NCI-H2196 (cell line): ENCODE measurements around the gene CALN1.
"Not testable (repeated sequence)": the region's sequence is repeated elsewhere in the genome, so short reads cannot be mapped to it uniquely, and the experiment has no call there.

Source experiments
- DNase-seq: peaks from one replicate; lab custom pipeline; 2025; ENCODE audit not compliant: unreplicated experiment; lab: John Stamatoyannopoulos, UW

The CALN1 gene

DNA sequence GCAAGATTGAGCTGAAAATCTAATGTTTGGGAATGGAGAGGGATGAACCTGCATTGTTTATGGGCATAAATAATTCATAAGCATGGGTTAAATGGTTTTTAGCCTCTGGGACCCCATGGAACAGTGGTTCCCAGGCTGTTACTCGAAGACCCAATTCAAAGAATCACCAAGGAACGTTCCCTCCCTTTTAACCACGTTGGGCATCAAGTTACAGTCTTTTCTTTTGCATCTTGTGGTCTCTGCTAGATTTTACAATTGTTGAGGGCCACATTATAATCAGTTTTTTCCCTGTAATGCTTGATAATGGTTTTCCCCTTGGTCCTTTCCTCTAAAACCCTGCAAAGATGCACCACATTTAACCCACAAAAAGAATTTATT, 2.5 kb downstream of the CALN1 start:
- no peak for DNase-seq

DNA sequence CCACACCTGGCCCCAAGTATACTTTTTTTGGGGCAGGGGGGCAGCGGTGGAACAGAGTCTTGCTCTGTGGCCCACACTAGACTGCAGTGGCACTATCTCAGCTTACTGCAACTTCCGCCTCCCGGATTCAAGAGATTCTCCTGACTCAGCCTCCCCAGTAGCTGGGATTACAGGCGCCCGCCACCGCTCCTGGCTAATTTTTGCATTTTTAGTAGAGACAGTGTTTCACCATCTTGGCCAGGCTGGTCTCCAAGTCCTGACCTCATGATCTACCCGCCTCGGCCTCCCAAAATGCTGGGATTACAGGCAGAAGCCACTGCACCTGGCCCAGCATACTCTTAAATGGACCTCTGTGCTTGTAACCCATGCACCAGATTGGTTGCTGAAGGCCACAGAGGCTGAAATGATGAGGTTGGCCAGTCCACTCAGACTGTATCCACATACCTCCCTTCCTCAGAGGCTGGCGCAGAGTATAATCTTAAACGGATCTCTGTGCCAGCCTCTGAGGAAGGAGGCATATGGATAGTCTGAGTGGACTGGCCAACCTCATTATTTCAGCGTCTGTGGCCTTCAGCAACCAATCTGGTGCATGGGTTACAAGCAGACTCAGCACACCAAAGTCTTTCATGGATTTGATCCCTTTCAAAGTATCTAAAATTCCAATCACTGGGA, 3.0 kb downstream of the CALN1 start:
- DNase-seq = no peak

DNA sequence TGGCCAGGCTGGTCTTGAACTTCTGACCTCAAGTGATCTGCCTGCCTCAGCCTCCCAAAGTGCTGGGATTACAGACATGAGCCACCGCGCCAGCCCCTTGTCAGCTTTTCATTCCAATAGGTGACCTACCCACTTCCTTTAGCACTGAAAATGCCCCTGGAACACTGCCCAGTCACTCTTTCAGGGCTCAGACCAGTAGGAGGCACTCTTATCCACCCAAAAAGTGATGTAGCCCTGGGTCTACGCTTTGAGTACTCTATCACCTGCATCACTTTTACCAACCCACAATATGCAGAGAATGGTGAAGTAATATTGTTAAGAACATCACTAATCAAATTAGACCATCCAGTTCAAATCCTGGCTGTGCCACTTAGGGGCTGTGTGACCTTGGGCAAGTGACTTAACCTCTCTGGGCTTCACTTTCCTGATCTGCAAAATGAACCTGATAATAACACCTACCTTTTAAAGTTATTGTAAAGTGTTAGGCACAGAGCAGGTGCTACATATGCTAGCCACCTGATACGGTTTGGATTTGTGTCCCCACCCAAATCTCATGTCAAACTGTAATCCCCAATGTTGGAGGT, 5.2 kb downstream of the CALN1 start:
- no peak for DNase-seq

DNA sequence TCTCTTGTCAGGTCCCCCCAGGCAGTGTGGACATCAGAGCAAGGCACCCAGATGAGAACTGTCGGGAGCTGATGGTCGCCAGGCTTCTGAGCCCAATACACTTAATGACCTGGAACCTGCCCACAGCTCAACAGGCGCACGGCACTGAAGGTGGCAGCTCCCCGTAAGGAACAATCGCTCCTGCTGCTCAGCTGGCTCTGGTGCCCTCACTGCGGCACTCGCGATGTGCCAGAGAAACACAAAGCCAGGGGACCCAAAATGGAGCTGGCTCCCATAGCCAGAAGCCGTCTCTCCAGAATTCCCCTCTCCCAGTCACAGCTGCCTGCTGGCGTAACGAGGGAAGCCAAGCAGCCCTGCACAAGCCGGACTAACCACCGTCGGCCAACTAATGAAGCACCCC, 6.3 kb downstream of the CALN1 start:
- DNase-seq = no peak

DNA sequence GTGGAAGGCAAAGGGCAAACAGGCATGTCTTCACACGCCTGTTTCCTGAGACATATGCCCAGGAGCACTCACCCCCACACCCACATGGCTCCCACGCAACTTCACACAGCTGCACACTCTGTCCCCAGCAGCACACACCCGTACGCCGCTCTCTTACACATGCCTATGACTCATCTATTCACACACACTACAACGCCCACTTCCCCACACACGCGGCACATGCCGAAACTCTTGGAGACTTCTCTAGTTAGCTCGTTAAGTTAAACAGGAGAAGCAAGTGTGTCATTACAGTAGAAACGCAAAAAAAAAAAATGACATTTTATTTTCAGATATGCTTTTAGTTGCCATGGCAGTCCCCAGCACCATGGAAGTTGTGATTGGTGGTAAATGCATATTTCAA, 6.7 kb downstream of the CALN1 start:
- no peak for DNase-seq

DNA sequence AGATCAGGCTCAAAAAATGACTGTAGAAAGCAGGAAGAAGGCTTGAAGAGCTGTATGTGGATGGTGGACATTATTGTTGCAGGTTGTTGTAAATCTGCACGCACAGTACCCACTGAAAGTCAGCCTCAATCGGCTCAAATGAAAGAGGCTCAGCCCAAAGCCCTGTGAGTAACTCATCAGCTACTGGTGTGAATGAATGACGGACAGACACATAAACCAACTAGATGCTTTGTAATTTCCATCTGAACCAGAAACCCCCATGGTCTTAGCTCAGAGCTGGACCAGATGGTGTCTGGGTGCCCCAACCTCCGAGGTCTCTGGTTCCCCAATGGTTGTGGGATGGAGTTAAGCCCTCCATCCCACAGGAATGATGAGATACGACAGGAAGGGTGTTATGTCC, 7.4 kb downstream of the CALN1 start:
- no peak for DNase-seq

DNA sequence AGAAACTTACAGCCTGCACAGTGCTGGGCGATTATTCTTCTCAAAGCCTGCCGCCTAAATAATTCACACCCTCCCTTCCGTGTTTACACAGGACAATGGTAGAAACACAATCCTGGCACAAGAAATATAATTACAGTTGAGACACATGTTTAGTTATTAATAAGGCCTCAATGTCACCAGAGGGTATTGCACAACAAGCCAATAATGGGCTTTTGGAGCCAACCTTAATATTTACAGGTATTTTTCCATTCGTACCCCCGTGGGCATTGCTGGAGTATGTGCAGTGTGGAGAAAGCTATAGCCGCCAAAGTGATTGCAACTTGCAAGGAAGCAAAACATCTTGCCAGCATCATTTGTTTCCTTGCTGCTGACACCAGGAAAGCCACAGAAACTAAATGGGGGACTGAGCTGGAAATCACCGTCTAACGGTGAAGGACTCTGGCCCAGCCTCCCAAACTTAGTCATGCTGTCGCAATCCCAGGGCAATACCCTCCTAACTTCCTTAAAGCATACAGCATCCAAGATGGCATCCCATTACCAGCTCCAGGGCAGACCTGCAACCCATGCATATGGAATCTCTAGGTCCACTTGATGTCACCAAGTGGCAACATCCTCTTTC, 8.6 kb downstream of the CALN1 start:
- DNase-seq = no peak

DNA sequence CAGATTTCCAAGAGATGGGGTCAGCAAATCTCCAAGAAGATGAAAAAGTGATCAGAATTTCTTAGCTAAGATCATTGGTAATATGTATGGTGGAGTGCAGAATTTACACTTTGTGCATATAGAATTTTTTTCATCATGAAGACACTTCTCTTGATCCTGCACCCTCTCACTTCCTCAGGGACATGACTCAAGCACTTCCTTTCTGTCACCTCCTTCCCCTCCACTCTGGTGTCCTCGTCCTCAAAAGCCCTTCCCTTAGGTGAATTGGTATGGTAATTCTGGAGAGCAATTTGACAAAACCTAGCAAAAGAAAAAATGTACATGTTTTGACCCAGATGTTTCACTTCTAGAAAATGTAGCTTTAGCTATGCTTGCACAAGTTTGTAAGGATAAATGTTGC, 18.1 kb downstream of the CALN1 start:
- DNase-seq = no peak

DNA sequence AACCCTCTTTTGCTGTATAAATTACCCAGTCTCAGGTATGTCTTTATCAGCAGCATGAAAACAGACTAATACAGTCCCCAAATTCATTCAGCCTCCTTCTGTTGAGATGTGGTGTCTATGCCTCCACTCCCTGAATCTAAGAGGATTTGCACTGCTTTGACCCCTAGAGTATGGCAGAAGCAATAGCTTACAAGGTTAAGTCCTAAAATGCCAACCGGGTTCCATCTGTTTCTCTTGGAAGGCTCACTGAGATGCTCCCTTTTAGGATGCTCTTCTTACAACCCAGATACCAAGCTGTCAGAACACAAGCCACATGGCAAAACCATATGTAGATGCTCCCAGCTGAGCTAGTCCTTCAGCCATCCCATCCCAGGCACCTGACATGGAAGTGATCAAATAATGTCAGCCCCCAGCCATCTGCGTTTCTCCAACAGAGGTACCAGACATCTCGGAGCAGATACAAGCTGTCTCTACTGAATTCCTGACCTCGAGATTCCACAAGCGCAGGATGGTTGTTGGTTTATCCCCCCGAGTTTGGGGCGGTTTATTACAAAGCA, 20.2 kb downstream of the CALN1 start:
- no peak for DNase-seq

DNA sequence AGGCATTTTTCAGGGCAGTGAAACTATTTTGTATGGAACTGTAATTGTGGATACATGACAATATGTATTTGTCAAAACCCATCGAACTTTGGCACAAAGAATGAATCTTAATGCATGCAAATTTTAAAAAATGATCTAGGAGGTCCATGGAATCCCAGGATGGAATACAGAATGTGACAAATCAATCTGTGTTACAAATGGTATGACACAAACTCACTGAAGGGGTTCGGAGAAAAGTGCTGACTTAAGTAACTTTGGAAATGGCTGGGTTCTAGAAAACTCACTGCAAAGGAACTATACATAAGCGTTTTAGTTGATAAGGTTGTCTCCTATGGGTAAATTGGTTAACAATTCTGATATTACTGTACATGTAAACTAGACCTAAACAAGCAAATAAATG, 26.0 kb downstream of the CALN1 start:
- no peak for DNase-seq

DNA sequence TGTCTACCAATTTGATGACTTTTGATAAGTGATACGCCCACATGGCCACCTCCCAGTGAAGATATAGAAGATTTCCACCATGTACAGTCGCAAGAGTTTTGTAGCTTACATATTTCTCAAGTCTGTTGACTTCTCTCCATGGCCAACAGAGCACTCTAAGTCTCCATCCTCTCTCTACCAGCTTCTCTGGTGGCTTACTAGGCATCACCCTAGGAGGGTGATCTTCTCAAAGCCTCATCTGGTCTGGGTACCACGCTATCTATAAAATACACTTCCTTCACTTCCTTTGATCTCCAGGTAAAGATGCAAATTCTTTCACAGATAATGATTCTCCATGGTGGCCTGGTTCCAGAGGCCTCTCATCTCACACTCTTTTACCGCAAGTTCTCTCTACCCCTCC, 49.9 kb downstream of the CALN1 start:
- no peak for DNase-seq

DNA sequence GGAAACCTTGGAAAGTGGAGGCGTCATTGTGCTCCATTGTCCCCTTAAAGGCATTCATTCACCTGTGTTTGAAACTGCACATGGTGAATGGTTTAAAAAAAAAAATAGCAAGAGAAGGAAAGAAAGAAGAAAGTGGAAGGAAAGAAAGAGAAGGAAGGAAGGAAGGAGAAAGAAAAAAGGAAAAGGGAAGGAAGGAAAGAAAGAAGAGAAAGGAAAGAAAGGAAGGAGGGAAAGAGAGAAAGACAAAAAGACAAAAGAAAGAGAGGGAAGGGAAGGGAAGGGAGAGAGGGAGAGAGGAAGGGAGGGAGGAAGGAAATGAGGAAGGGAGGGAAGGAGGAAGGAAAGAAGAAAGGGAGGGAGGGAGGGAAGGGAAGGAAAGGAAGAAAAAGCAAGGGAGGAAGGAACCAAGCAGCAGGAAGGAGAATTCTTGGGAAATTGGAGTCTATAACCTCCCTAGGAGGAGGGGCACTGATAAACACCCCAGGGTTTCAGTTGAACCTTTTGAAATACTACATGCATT, 66.9 kb downstream of the CALN1 start:
- no peak for DNase-seq

DNA sequence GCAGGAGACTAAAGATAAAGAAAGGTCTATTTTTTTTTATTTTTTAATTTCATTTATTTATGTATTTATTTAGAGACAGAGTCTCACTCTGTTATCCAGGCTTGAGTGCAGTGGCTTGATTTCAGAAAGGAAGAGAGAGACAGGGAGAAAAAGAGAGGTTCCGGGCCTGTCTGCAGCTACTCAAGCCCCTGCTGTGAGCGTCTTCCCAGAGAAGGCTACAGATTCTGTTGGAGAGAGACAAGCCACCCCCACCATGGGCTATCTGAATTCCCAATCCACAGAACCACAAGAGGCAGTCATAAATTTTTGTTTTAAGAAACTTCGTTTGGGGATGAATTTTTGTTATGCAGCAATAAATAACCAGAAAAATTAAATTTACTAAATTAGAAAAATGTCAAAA, 68.1 kb downstream of the CALN1 start:
- no peak for DNase-seq

DNA sequence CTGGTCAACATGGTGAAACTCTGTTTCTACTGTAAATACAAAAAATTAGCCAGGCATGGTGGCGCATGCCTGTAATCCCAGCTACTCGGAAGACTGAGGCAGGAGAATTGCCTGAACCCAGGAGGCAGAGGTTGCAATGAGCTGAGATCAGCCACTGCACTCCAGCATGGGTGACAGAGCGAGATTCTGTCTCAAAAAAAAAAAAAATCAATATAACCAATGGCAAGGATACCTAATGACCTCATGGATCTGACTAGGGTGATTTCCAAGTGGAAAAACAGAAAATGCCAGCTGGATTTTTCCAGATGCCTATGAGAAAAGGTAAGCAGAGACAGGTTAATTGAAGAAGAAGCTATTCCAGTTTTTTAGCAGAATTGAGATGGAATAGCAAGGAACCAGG, 68.8 kb downstream of the CALN1 start:
- DNase-seq = not testable (repeated sequence)

DNA sequence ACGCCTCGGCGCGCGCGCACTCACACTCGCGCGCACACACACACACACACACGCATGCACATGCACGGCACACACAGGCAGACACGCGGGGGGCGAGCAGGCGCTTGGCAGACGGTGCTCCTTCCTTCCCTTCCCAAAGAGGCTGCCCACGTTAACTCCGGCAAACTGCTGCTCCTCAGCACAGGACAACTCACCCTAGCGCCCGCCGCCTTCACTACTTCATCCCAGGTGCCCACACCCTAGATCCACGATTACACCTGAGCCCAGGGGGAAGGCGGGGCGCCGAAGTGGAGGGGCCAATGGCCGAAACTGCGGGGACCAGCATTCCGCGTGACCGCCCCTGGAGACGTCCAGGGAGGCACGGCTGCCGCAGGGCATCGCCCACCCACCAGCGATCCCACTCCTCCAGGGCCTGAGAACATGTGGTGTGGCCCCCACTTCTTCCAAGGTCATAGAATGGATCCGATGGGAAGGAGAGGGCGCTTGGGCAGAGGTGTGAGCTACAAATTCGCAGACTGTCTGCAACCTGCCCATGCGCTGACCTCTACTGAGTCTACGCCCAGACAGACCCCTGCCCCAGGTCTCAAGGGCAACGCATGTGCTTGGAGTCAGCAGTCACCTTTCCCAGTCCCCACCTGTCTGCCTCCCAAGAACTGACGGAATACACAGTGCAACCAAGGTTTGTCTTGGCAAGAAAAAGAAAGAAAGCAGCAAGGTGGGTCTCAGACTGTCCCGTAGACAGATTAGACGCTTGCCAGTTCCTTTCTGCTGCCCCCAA, 74.6 kb downstream of the CALN1 start:
- no peak for DNase-seq

DNA sequence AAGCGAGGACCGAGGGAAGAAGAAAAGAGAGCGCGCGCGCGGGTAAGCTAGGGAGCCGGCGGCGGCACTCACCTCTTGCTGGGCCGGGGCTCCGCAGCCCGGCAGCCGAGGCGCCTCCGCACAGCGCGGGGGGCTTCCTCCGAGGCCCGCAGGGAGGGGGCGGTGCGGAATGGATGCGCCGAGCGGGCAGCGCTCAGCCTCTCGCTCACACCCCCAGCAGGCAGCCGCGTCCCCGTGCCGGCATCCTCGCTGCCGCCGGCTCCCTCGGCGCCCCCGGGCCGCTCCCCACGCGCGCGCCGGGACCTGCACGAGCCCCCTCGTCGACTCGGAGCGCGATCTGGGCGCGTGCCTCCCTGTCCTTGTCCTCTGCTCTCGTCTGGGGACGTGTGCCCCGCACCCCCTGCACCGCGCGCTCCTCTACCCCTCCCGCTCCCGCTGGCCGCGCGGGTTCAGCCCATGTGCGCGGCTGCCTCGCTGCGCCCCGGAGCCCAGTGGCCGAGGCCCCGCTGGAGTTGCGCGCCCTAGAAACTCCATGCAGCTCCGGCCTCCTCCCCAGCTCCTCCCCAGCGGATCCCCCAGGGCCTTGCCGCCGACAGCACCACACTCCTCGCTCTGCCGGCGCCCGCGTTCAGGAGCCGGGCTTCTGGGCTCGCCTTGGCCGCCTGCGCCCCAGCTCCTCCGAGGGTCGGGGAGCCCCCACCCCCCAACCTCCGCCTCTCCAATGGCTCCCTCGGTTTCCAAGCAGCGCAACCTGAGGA, 75.3 kb downstream of the CALN1 start:
- no peak for DNase-seq

DNA sequence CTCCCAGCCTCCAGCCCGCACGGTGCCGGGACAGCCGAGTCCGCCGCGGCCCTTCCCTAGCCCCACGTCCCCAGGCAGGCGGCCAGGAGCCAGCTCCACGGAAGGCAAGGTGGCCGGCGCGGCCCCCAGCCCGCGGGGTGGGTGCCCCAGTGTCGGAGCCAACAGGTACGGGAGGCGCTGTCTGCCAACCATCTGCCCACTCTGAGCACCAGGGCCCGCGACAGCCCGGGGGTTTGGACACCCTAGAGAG, 75.8 kb downstream of the CALN1 start:
- DNase-seq = no peak

DNA sequence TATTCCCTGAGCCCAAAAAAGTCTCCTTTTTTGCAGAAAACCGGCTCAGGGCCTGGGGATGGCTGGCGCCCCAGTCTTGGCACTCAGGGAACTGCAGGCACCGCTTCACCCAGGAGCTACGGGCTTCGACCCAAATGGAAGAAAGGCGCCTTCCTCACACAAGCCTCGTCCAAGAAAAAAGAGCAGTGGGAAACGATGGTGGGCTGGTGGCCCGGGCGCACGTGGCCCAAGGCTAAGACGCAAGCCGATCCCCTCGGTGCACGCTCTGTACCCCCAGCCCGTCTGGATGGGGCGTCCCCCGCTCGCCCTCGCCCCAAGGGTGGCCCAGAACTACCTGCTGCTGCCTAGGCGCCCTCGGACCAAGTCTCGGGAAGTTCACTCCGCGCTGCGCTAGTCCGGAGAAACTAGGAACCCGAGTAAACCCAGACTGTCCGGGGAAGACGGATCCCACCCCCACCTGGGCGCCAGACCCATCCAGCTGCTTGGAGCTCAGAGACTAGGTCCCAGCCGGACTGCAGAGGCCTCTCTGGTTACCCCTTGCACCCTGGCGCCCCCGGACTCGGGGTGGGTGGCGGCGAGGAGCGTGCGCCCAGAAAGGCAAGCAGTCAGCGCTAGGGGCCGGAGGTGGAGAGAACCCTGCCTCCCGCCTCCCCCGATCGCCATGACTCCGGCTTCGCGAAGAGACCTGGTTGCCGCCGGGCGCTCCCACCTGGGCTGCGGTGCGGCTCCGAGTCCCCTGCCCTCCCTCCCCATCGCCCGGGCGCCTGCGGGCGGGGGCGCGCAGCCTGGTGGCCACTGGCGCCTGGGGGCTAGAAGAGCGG, 76.4 kb downstream of the CALN1 start:
- DNase-seq = no peak

DNA sequence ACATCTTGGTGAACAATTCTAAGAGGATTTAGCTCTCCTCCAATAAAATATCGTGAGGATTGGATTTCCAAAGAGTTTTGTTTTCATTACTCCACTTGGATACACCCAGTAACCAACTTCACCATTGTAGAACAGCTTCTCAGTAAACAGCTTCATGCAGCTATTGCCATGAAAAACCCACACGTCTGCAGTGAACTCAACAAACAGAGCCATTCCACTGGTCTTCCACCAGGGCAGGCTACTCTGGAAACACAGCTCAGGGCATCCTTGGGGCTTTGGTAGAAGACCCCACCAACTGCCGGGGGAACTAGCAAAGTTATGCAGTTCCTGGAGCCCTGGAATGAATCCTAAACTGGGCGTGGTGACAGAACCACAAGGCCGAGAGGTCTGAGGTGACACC, 77.4 kb downstream of the CALN1 start:
- no peak for DNase-seq

DNA sequence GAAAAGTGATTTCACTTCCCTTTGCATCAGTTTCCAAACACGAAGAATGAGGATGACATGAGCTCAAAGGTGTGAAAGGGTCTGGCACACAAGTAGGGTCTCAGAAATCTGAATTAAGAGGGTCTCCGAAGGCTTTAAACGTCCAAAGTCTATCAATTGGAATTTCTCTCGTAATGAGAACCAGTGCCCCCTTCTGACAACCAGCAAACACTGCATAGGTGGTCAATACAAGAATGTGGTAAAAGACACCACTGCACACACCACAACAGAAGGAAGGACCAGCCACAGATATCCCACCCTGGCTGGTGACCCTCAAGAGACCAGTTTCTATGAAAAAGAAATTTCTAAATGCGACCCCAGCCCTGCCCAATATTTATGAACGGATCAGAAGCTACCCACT, 78.1 kb downstream of the CALN1 start:
- DNase-seq = no peak
